Parathyroid adenoma (tissue), 2 donors: ENCODE data around the gene ZNF362.

Source experiments
- H2AFZ ChIP-seq: fragments of 300-600 bp; sonication (generic); one replicate; pipeline ENCODE4 v1.7.0; 2017; ENCODE audit warnings: antibody characterized with exemption, mild to moderate bottlenecking
- H3K27ac ChIP-seq: fragments of 300-600 bp; sonication (generic); one replicate; pipeline ENCODE4 v1.7.0; 2017
- H3K27me3 ChIP-seq: fragments of 300-600 bp; sonication (generic); one replicate; pipeline ENCODE4 v1.7.0; 2017; ENCODE audit warnings: low read length; ENCODE audit not compliant: control insufficient read depth, insufficient read depth
- H3K36me3 ChIP-seq: fragments of 300-600 bp; sonication (generic); one replicate; pipeline ENCODE4 v1.7.0; 2017; ENCODE audit warnings: low read length; ENCODE audit not compliant: control insufficient read depth, insufficient read depth
- H3K4me1 ChIP-seq: fragments of 300-600 bp; sonication (generic); one replicate; pipeline ENCODE4 v1.7.0; 2017; ENCODE audit warnings: control low read depth
- H3K4me2 ChIP-seq: fragments of 300-600 bp; sonication (generic); one replicate; pipeline ENCODE4 v1.7.0; 2017; ENCODE audit warnings: low read length
- H3K4me3 ChIP-seq: fragments of 300-600 bp; sonication (generic); one replicate; pipeline ENCODE4 v1.7.0; 2017; ENCODE audit warnings: low read depth, low read length
- H3K79me2 ChIP-seq: fragments of 300-600 bp; sonication (generic); one replicate; pipeline ENCODE4 v1.7.0; 2017; ENCODE audit warnings: control low read depth
- H3K9ac ChIP-seq: fragments of 300-600 bp; sonication (generic); one replicate; pipeline ENCODE4 v1.7.0; 2017; ENCODE audit warnings: mild to moderate bottlenecking
- H3K9me3 ChIP-seq: fragments of 300-600 bp; sonication (generic); one replicate; pipeline ENCODE4 v1.7.0; 2017; ENCODE audit warnings: low read length; ENCODE audit not compliant: control insufficient read depth
- CTCF ChIP-seq: fragments of 300-600 bp; sonication (generic); IDR thresholded peaks from one replicate; pipeline ENCODE4 v1.7.0; 2017; ENCODE audit warnings: antibody characterized with exemption, mild to moderate bottlenecking
- donor health status: primary hyperparathyroidism.

ZNF362 gene

GRCh38 chr1:33298623-33299277 is 42.5 kb downstream of the ZNF362 start:
- H3K9me3 ChIP-seq = no peaks in the 10 kb centered on the region
- H3K4me2 ChIP-seq = no peak overlapping the region
- H3K4me3 ChIP-seq = no peak overlapping the region
- no peak overlapping the region for H3K9ac ChIP-seq
- no peak overlapping the region for H3K27ac ChIP-seq
- no peak overlapping the region for H2AFZ ChIP-seq
- H3K27me3 ChIP-seq = no peaks in the 10 kb centered on the region
- H3K79me2 ChIP-seq = no peaks in the 10 kb centered on the region
- peak; percentile 65 for TF ChIP-seq CTCF
- no peaks in the 10 kb centered on the region for H3K36me3 ChIP-seq
- H3K4me1 ChIP-seq = peaks cover 4% of the 10 kb centered on the region

- Histone ChIP-seq H3K4me3 (no peak overlapping the region), H3K4me2 (no peak overlapping the region), H2AFZ (no peak overlapping the region), H3K9ac (no peak overlapping the region), H3K27me3 (no peaks in the 10 kb centered on the region), H3K4me1 (peaks cover 4% of the 10 kb centered on the region), H3K36me3 (no peaks in the 10 kb centered on the region), H3K79me2 (no peaks in the 10 kb centered on the region), H3K27ac (no peak overlapping the region), H3K9me3 (no peaks in the 10 kb centered on the region)
- TF ChIP-seq CTCF = no peak
Measured at GRCh38 chr1:33299461-33300155, 43.3 kb downstream of the ZNF362 start.

GRCh38 chr1:33300673-33301072 is 44.4 kb downstream of the ZNF362 start:
- H3K4me1 ChIP-seq = peaks cover 4% of the 10 kb centered on the region
- H3K9ac ChIP-seq = no peak overlapping the region
- H3K27me3 ChIP-seq = no peaks in the 10 kb centered on the region
- no peak overlapping the region for H3K4me3 ChIP-seq
- H3K79me2 ChIP-seq = no peaks in the 10 kb centered on the region
- H2AFZ ChIP-seq = no peak overlapping the region
- no peaks in the 10 kb centered on the region for H3K36me3 ChIP-seq
- TF ChIP-seq CTCF = no peak
- H3K27ac ChIP-seq = no peak overlapping the region
- H3K4me2 ChIP-seq = no peak overlapping the region
- H3K9me3 ChIP-seq = no peaks in the 10 kb centered on the region

GRCh38 chr1:33301273-33301984 is 45.1 kb downstream of the ZNF362 start:
- Histone ChIP-seq H3K9me3 (no peaks in the 10 kb centered on the region), H3K27ac (no peak overlapping the region), H3K4me1 (peaks cover 4% of the 10 kb centered on the region)

More at GRCh38 chr1:33301273-33301984, 45.1 kb downstream of the ZNF362 start:
- H3K36me3 ChIP-seq = no peaks in the 10 kb centered on the region
- no peak overlapping the region for H3K9ac ChIP-seq
- H3K27me3 ChIP-seq = no peaks in the 10 kb centered on the region
- no peak overlapping the region for H3K4me2 ChIP-seq
- H2AFZ ChIP-seq = no peak overlapping the region
- TF ChIP-seq CTCF = no peak
- no peak overlapping the region for H3K4me3 ChIP-seq
- no peaks in the 10 kb centered on the region for H3K79me2 ChIP-seq
